GM23248 (cell line): ENCODE data around the gene EBF3. TPM values are rescaled to one million over a fixed set of nuclear protein-coding genes. Genes with fewer than 3 reads are reported as not detected.

Source experiments
- DNase-seq: peaks from one replicate; pipeline ENCODE4 v3.0.0-alpha.2; 2015
- H2AFZ ChIP-seq: fragments of 200-600 bp; sonication (generic); 2 replicates; pipeline ENCODE4 v1.6.1; 2016; ENCODE audit warnings: antibody characterized with exemption
- H3F3A ChIP-seq: fragments of 200-600 bp; sonication (generic); 2 replicates; pipeline ENCODE4 v1.6.1; 2016; ENCODE audit warnings: mild to moderate bottlenecking, antibody characterized with exemption, mixed run types; ENCODE audit not compliant: insufficient read depth
- H3K27ac ChIP-seq: fragments of 200-600 bp; sonication (generic); 2 replicates; pipeline ENCODE4 v1.5.1; 2016; ENCODE audit warnings: mild to moderate bottlenecking
- H3K27me3 ChIP-seq: fragments of 200-600 bp; sonication (generic); replicated peaks from 2 replicates; pipeline ENCODE4 v1.6.1; 2016; ENCODE audit warnings: mild to moderate bottlenecking; ENCODE audit not compliant: insufficient read depth
- H3K36me3 ChIP-seq: fragments of 200-600 bp; sonication (generic); 2 replicates; pipeline ENCODE4 v1.6.1; 2016; ENCODE audit warnings: low read depth, mild to moderate bottlenecking
- H3K4me1 ChIP-seq: fragments of 200-600 bp; sonication (generic); 2 replicates; pipeline ENCODE4 v1.6.1; 2016; ENCODE audit warnings: mild to moderate bottlenecking; ENCODE audit not compliant: insufficient read depth
- H3K4me2 ChIP-seq: fragments of 200-600 bp; sonication (generic); one replicate; pipeline ENCODE4 v1.6.1; 2016; ENCODE audit warnings: mild to moderate bottlenecking; ENCODE audit not compliant: unreplicated experiment
- H3K4me3 ChIP-seq: fragments of 200-600 bp; sonication (generic); 2 replicates; pipeline ENCODE4 v1.5.1; 2016; ENCODE audit warnings: mild to moderate bottlenecking
- H3K79me2 ChIP-seq: fragments of 200-600 bp; sonication (generic); 2 replicates; pipeline ENCODE4 v1.6.1; 2016; ENCODE audit warnings: mild to moderate bottlenecking; ENCODE audit not compliant: insufficient read depth
- H3K9ac ChIP-seq: fragments of 200-600 bp; sonication (generic); 2 replicates; pipeline ENCODE4 v1.6.1; 2016; ENCODE audit warnings: mild to moderate bottlenecking
- H3K9me2 ChIP-seq: fragments of 200-600 bp; sonication (generic); 2 replicates; pipeline ENCODE4 v1.6.1; 2016; ENCODE audit warnings: mixed run types, mild to moderate bottlenecking, moderate library complexity; ENCODE audit not compliant: insufficient read depth
- H3K9me3 ChIP-seq: fragments of 200-600 bp; sonication (generic); one replicate; pipeline ENCODE4 v1.6.1; 2017; ENCODE audit warnings: low read depth
- H4K20me1 ChIP-seq: fragments of 200-600 bp; sonication (generic); 2 replicates; pipeline ENCODE4 v1.6.0; 2016; ENCODE audit not compliant: insufficient read depth
- EZH2 ChIP-seq: fragments of 200-600 bp; sonication (generic); IDR thresholded peaks from 2 replicates; pipeline ENCODE4 v1.6.1; 2018; ENCODE audit warnings: antibody characterized with exemption, mild to moderate bottlenecking; ENCODE audit not compliant: insufficient read depth, poor library complexity, severe bottlenecking
- EZH2phosphoT487 ChIP-seq: fragments of 200-600 bp; sonication (generic); IDR thresholded peaks from 2 replicates; pipeline ENCODE4 v1.6.1; 2018; ENCODE audit warnings: antibody characterized with exemption, moderate library complexity, mild to moderate bottlenecking, low read depth; ENCODE audit not compliant: insufficient read depth
- WGBS, 2 experiments: methylation state at CpG; one replicate each; pipeline ENCODE4 v1.1.6; 2015 to 2017; ENCODE audit warnings: low lambda C conversion rate in 2 of 2, low coverage in 1 of 2; ENCODE audit errors: missing lambda C conversion rate in 2 of 2; 5-methylcytosine and 5-hydroxymethylcytosine counted together
- in situ Hi-C: fragments of 300-500 bp; cut with MboI; formaldehyde crosslinking; loops from 2 replicates; pipeline ENCODE4 v1.15.0; 2020
- polyA plus RNA-seq: library from polyadenylated mRNA; unstranded; fragments of >200 nt; fragmentation: Nextera tagmentation; extraction: Ambion mirVana; gene quantifications from 2 replicates; pipeline ENCODE4 v1.2.1, GENCODE V29; 2016
- total RNA-seq: library from RNA; depleted of rRNA; stranded (reverse); fragments of >200 nt; shearing (Covaris generic); gene quantifications from 2 replicates; pipeline ENCODE4 v1.2.3, GENCODE V29; 2014

EBF3 gene
- total and polyA plus RNA-seq, 2 experiments from 2014 or later: 0.15 to 0.43 TPM

GRCh38 chr10:129815898-129816655 lies 148.0 kb downstream of the EBF3 start:
- Histone ChIP-seq H4K20me1 (no peaks in the 10 kb centered on the region), H3K4me1 (no peaks in the 10 kb centered on the region), H3K9me2 (no peaks in the 10 kb centered on the region), H3K27me3 (no peaks in the 10 kb centered on the region), H3K4me3 (no peak overlapping the region), H3F3A (no peaks in the 10 kb centered on the region), H3K36me3 (no peaks in the 10 kb centered on the region), H2AFZ (no peak overlapping the region), H3K9me3 (no peaks in the 10 kb centered on the region), H3K9ac (no peak overlapping the region), H3K4me2 (no peak overlapping the region), H3K27ac (no peak overlapping the region), H3K79me2 (no peaks in the 10 kb centered on the region)
- TF ChIP-seq EZH2: no peak
- TF ChIP-seq EZH2phosphoT487: no peak
- in situ Hi-C loops: no loop called here
- no peak for DNase-seq
- WGBS, 2 experiments: 32 to 41% methylated on average over 15 to 16 of the region's 17 CpGs

DNA sequence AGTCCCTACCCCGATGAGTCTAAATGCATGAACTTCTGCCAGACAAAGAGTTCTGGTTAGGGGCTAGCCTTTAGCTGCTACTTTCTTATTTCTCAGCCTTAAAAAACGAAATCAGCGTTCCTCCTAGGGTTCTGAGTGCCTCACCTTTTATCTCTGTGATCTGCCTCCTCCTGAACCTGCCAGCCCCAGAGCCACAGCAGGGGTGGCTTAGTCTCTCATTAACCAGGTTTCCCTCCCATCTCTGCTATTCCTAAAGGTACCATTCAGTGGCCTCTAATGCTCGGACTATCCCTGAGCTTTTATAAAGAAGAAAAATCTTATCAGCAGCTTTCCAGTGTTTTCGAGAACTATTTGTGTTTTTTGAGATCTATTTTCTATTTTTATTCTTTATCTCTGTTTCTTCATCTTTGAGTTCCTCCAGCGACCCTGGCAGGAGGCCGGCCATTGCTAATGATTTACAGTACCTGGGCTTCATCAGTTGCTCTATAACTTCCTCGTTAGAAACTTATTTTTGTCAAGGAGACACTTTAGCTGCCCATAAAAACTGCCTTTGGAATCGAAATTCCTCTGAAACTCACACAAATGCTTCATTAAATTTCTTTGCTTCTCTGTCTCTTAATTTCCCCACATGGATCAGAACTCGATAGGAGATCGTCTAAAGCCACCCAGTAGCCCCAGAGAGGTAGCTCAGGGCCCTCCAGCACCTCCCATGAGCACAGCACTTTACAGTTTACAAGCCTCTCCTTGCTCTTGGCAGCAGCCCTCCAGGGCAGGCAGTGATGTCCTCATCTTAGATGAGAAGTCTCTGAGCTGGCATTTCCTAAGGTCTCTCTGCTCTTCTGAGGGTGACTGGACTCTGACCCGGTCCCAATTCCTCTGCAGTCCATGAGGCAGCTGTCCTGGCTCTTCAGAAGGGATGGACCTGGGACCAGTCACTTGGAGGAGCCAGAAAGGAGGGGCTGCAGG lies 149.1 kb downstream of the EBF3 start:
- Histone ChIP-seq H3K4me2 (no peak overlapping the region), H3F3A (no peaks in the 10 kb centered on the region), H2AFZ (no peak overlapping the region), H3K4me3 (no peak overlapping the region), H4K20me1 (no peaks in the 10 kb centered on the region), H3K4me1 (no peaks in the 10 kb centered on the region), H3K36me3 (no peaks in the 10 kb centered on the region), H3K27ac (no peak overlapping the region), H3K27me3 (no peaks in the 10 kb centered on the region), H3K79me2 (no peaks in the 10 kb centered on the region), H3K9ac (no peak overlapping the region), H3K9me2 (no peaks in the 10 kb centered on the region), H3K9me3 (no peaks in the 10 kb centered on the region)
- TF ChIP-seq EZH2 (no peak), EZH2phosphoT487 (no peak)
- WGBS, 2 experiments: 10 to 12% methylated on average over 12 of the region's 12 CpGs
- in situ Hi-C loops: no loop called here
- no peak for DNase-seq

DNA sequence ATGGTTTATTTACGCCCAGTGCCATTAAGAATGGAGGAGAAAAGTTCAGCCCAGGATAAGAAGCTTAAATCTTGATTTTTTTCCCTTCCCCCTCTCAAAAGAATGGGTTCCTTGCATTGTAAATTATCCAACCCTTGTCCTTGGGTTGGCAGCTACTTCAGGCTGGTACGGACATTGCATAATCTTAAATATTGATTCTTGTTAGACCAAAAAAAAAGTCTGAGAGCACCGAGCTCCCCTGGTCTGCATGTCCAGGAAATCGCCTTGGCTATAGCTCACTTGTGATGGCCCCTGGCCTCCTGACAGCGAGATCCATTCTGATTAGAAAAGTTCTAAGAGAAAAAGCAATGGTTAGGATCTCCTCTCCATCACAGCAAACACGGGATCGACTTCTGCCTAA lies 151.7 kb downstream of the EBF3 start:
- WGBS, 2 experiments: 25% methylated on average over 7 of the region's 7 CpGs
- Histone ChIP-seq H3K9me3 (no peaks in the 10 kb centered on the region), H3K4me3 (no peak overlapping the region), H3K9ac (no peak overlapping the region), H2AFZ (no peak overlapping the region), H3K36me3 (no peaks in the 10 kb centered on the region), H3K9me2 (no peaks in the 10 kb centered on the region), H3K4me1 (no peaks in the 10 kb centered on the region), H3K79me2 (no peaks in the 10 kb centered on the region), H4K20me1 (no peaks in the 10 kb centered on the region), H3K4me2 (no peak overlapping the region), H3F3A (no peaks in the 10 kb centered on the region), H3K27me3 (no peaks in the 10 kb centered on the region), H3K27ac (no peak overlapping the region)
- DNase-seq: no peak
- TF ChIP-seq EZH2phosphoT487 (no peak), EZH2 (no peak)
- in situ Hi-C loops: no loop called here

DNA sequence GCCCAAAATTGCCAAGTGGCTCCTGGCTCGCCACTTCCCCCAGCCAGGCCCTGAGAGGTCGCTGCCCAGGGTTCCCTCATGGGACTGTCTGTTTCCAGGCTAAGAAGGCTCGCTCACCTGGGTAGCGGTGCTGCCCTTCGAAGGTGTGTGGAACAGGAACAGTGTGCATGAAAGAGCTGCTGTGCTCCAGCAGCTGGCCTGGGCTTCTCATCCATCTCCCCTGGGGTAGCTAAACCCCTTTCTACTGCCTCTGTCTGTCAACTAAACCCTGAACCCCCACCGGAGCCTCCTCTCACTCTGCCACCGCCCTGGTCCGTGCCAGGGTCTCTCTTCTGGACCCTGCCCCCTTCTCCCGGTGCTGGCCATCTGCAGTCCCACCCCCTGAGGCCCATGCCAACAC lies 152.9 kb downstream of the EBF3 start:
- H2AFZ ChIP-seq: no peak overlapping the region
- H3K9me2 ChIP-seq: no peaks in the 10 kb centered on the region
- no peak overlapping the region for H3K4me3 ChIP-seq
- H3K9ac ChIP-seq: no peak overlapping the region
- H3K27ac ChIP-seq: no peak overlapping the region
- no peaks in the 10 kb centered on the region for H3K27me3 ChIP-seq
- in situ Hi-C loops: no loop called here
- DNase-seq: no peak
- H3K4me1 ChIP-seq: no peaks in the 10 kb centered on the region
- TF ChIP-seq EZH2: no peak
- TF ChIP-seq EZH2phosphoT487: no peak
- H3K4me2 ChIP-seq: no peak overlapping the region
- no peaks in the 10 kb centered on the region for H3K79me2 ChIP-seq
- H3F3A ChIP-seq: no peaks in the 10 kb centered on the region
- no peaks in the 10 kb centered on the region for H3K9me3 ChIP-seq
- WGBS, 2 experiments: 36 to 39% methylated on average over 8 to 9 of the region's 9 CpGs
- no peaks in the 10 kb centered on the region for H3K36me3 ChIP-seq
- H4K20me1 ChIP-seq: no peaks in the 10 kb centered on the region
